Adipocyte (in vitro differentiated cells): Measurements from ENCODE around the gene PTPRN2.

Experiments used
- DNase-seq: peaks from one replicate; pipeline ENCODE4 v3.0.0-alpha.2; 2015; ENCODE audit warnings: low read depth
- H3K27me3 ChIP-seq: replicated peaks from 2 replicates; pipeline ENCODE4 v1.7.0; 2013; ENCODE audit warnings: mild to moderate bottlenecking, low read length, moderate library complexity; ENCODE audit not compliant: control insufficient read depth, insufficient read depth
- H3K36me3 ChIP-seq: 2 replicates; pipeline ENCODE4 v1.7.0; 2013; ENCODE audit warnings: low read length, mild to moderate bottlenecking, moderate library complexity; ENCODE audit not compliant: control insufficient read depth, insufficient read depth, severe bottlenecking
- H3K4me1 ChIP-seq: 2 replicates; pipeline ENCODE4 v1.7.0; 2013; ENCODE audit warnings: mild to moderate bottlenecking, low read length, moderate library complexity; ENCODE audit not compliant: control insufficient read depth, insufficient read depth
- H3K4me3 ChIP-seq: 2 replicates; pipeline ENCODE4 v1.7.0; 2013; ENCODE audit warnings: mild to moderate bottlenecking, low read length, moderate library complexity
- H3K9ac ChIP-seq: 2 replicates; pipeline ENCODE4 v1.7.0; 2013; ENCODE audit warnings: mild to moderate bottlenecking, low read length, moderate library complexity
- H3K9me3 ChIP-seq: 2 replicates; pipeline ENCODE4 v1.7.0; 2013; ENCODE audit warnings: mild to moderate bottlenecking, low read length, moderate library complexity; ENCODE audit not compliant: control insufficient read depth

The PTPRN2 gene

GRCh38 chr7:157689269-157690057 lies 898.2 kb downstream of the PTPRN2 start:
- H3K4me3 ChIP-seq: no peak overlapping the region
- H3K9ac ChIP-seq: no peak overlapping the region
- no peaks in the 10 kb centered on the region for H3K4me1 ChIP-seq
- no peaks in the 10 kb centered on the region for H3K9me3 ChIP-seq
- no peak for DNase-seq
- H3K36me3 ChIP-seq: no peaks in the 10 kb centered on the region
- H3K27me3 ChIP-seq: peaks cover 39% of the 10 kb centered on the region

- H3K9ac ChIP-seq: no peak overlapping the region
- no peaks in the 10 kb centered on the region for H3K4me1 ChIP-seq
- peaks cover 36% of the 10 kb centered on the region for H3K27me3 ChIP-seq
- H3K9me3 ChIP-seq: no peaks in the 10 kb centered on the region
- no peaks in the 10 kb centered on the region for H3K36me3 ChIP-seq
- no peak overlapping the region for H3K4me3 ChIP-seq
- DNase-seq: no peak
Measured at GRCh38 chr7:157688533-157689268, 898.9 kb downstream of the PTPRN2 start.

GRCh38 chr7:157687845-157688532 lies 899.6 kb downstream of the PTPRN2 start:
- H3K9me3 ChIP-seq: no peaks in the 10 kb centered on the region
- H3K4me1 ChIP-seq: no peaks in the 10 kb centered on the region
- no peaks in the 10 kb centered on the region for H3K36me3 ChIP-seq
- H3K27me3 ChIP-seq: peaks cover 43% of the 10 kb centered on the region
- H3K9ac ChIP-seq: no peak overlapping the region
- no peak overlapping the region for H3K4me3 ChIP-seq
- DNase-seq: no peak

- Histone ChIP-seq H3K4me1 (no peaks in the 10 kb centered on the region), H3K9ac (no peak overlapping the region), H3K27me3 (peaks cover 52% of the 10 kb centered on the region), H3K9me3 (no peaks in the 10 kb centered on the region), H3K4me3 (no peak overlapping the region), H3K36me3 (no peaks in the 10 kb centered on the region)
- no peak for DNase-seq
Measured at GRCh38 chr7:157687158-157687557, 900.5 kb downstream of the PTPRN2 start.

GRCh38 chr7:157686285-157686894 lies 901.2 kb downstream of the PTPRN2 start:
- peaks cover 58% of the 10 kb centered on the region for H3K27me3 ChIP-seq
- peaks cover 3% of the 10 kb centered on the region for H3K4me1 ChIP-seq
- no peaks in the 10 kb centered on the region for H3K9me3 ChIP-seq
- H3K36me3 ChIP-seq: no peaks in the 10 kb centered on the region
- H3K4me3 ChIP-seq: no peak overlapping the region
- DNase-seq: no peak
- H3K9ac ChIP-seq: no peak overlapping the region

GRCh38 chr7:157685430-157686284 lies 902.0 kb downstream of the PTPRN2 start:
- Histone ChIP-seq H3K9me3 (no peaks in the 10 kb centered on the region), H3K27me3 (peaks cover 58% of the 10 kb centered on the region), H3K36me3 (no peaks in the 10 kb centered on the region), H3K4me3 (no peak overlapping the region), H3K9ac (no peak overlapping the region), H3K4me1 (peaks cover 5% of the 10 kb centered on the region)
- DNase-seq: no peak

- no peak for DNase-seq
- no peak overlapping the region for H3K9ac ChIP-seq
- H3K36me3 ChIP-seq: no peaks in the 10 kb centered on the region
- H3K4me3 ChIP-seq: no peak overlapping the region
- H3K4me1 ChIP-seq: peaks cover 5% of the 10 kb centered on the region
- no peaks in the 10 kb centered on the region for H3K9me3 ChIP-seq
- H3K27me3 ChIP-seq: peaks cover 63% of the 10 kb centered on the region
Measured at GRCh38 chr7:157684909-157685429, 902.7 kb downstream of the PTPRN2 start.

- no peak overlapping the region for H3K4me3 ChIP-seq
- no peaks in the 10 kb centered on the region for H3K36me3 ChIP-seq
- no peak for DNase-seq
- H3K9me3 ChIP-seq: no peaks in the 10 kb centered on the region
- peaks cover 67% of the 10 kb centered on the region for H3K27me3 ChIP-seq
- H3K4me1 ChIP-seq: peaks cover 5% of the 10 kb centered on the region
- no peak overlapping the region for H3K9ac ChIP-seq
Measured at GRCh38 chr7:157684157-157684908, 903.3 kb downstream of the PTPRN2 start.

GRCh38 chr7:157683747-157684156 lies 903.9 kb downstream of the PTPRN2 start:
- H3K4me1 ChIP-seq: peaks cover 5% of the 10 kb centered on the region
- H3K27me3 ChIP-seq: peaks cover 69% of the 10 kb centered on the region
- no peak overlapping the region for H3K9ac ChIP-seq
- H3K36me3 ChIP-seq: no peaks in the 10 kb centered on the region
- no peaks in the 10 kb centered on the region for H3K9me3 ChIP-seq
- H3K4me3 ChIP-seq: no peak overlapping the region
- DNase-seq: no peak
